NB4 (cell line): ENCODE measurements around the gene RNF145.
A peak's percentile ranks its signal among the peaks of the same experiment; 100 is the strongest.

Experiments used
- DNase-seq: peaks from one replicate; pipeline ENCODE4 v3.0.0; 2010; ENCODE audit warnings: low read depth
- H3K4me3 ChIP-seq: one replicate; pipeline ENCODE4 v1.5.1; 2011; ENCODE audit warnings: mild to moderate bottlenecking, low read depth, low read length, moderate library complexity
- MYC ChIP-seq: IDR thresholded peaks from 2 replicates; pipeline ENCODE4 v1.6.1; 2011; ENCODE audit warnings: low read depth, low read length
- POLR2A ChIP-seq: IDR thresholded peaks from 2 replicates; pipeline ENCODE4 v1.6.1; 2011; ENCODE audit warnings: mild to moderate bottlenecking; ENCODE audit not compliant: insufficient read length; ENCODE audit errors: extremely low read depth
- TF ChIP-seq, protein P1 (sequence below): IDR thresholded peaks from one replicate; pipeline ENCODE4 v1.5.1; 2012; ENCODE audit warnings: low read depth, low read length
- TF ChIP-seq, protein P2 (sequence below): IDR thresholded peaks from 2 replicates; pipeline ENCODE4 v1.6.1; 2011; ENCODE audit warnings: low read depth, low read length

RNF145 gene

DNA sequence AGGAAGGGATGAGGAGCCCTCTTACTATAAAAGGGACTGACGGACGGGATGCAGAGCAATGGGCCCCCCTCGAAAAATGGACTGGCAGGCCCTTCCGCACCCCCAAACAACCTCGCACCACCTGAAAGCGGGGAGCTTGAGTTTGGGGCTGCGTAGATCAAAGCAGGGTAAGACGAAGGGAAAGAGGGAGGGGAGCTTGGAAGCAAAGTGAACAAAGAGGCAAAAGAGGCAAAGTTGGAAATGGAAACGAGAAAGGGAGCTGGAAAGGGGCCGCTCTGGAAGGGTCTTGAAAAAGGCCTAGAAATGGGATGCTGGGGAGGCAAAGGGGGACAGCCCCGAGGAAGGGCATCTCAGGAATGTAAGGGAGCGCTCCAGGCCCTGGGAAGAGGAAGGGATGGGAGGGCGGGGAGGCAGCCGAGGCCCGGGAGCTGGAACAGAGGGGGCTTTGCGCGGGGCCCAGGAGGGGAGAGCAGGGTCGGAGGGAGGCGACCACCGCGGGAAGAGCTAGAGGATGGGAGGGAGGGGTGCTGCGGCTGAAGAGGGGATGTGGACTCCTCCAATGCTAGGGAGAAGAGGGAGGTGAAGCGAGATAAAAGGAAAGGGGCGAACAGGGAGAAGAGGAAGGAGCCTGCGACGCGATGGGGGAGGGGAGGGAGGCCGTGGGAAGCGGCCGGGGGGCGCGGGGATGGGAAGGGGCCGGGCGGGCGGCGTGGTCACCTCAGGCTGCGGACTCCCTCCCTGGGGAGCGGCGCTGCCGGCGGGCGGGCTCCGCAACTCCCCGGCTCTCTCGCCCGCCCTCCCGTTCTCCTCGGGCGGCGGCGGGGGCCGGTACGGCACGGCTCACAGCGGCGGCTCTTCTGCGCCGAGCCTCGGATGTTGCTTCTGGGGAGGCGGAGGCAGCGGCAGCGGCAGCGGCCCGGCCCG lies 577 bp downstream of the RNF145 start:
- peak overlapping the region; percentile 77 for H3K4me3 ChIP-seq
- DNase-seq, result peak; percentile 49
- TF ChIP-seq POLR2A (no peak), MYC (no peak)
- TF ChIP-seq, protein P1, sequence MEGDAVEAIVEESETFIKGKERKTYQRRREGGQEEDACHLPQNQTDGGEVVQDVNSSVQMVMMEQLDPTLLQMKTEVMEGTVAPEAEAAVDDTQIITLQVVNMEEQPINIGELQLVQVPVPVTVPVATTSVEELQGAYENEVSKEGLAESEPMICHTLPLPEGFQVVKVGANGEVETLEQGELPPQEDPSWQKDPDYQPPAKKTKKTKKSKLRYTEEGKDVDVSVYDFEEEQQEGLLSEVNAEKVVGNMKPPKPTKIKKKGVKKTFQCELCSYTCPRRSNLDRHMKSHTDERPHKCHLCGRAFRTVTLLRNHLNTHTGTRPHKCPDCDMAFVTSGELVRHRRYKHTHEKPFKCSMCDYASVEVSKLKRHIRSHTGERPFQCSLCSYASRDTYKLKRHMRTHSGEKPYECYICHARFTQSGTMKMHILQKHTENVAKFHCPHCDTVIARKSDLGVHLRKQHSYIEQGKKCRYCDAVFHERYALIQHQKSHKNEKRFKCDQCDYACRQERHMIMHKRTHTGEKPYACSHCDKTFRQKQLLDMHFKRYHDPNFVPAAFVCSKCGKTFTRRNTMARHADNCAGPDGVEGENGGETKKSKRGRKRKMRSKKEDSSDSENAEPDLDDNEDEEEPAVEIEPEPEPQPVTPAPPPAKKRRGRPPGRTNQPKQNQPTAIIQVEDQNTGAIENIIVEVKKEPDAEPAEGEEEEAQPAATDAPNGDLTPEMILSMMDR, result no peak
- TF ChIP-seq, protein P2, sequence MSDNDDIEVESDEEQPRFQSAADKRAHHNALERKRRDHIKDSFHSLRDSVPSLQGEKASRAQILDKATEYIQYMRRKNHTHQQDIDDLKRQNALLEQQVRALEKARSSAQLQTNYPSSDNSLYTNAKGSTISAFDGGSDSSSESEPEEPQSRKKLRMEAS, result no peak

DNA sequence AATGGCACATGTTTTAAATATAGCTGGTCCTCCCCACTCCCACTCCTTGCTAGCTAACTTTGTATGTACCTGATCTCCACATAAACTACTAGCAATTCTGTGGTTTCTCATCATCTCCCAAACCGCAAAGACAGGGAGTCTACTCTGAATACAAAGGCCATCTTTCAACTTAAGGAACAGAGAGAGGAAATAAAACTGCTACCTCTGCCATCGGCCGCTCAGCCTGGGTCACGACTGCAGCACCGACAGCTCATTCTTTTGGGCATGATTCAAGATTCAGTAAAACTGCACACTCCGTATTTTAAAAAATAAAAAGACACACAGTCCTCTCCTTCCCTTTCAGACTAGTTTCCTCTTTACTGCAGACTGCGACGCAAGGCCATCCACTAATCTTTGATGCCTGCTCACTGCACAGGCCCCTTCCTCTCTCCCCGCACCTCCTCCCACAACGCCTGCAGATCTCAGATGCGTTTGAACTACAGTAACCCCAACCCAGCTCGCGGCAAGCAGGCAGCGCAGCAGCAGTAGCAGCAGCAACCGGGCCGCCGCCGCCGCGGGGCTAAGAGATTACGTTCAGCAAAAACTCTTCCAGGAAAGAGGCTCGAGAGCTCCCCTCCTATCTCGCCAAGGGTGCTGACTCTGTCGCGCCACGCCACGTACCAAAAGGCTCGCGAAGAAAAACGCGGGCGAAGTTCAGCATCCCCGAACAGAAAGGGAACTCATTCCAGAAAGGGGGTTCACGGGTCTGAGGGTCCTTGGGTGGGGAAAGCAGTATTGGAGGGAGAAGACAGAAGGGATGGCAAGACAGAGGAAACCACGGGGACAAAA lies 1.5 kb downstream of the RNF145 start:
- peak overlapping the region; percentile 77 for H3K4me3 ChIP-seq
- no peak for TF ChIP-seq MYC
- TF ChIP-seq, protein P2, result peak; percentile 44
- peak; percentile 92 for DNase-seq

DNA sequence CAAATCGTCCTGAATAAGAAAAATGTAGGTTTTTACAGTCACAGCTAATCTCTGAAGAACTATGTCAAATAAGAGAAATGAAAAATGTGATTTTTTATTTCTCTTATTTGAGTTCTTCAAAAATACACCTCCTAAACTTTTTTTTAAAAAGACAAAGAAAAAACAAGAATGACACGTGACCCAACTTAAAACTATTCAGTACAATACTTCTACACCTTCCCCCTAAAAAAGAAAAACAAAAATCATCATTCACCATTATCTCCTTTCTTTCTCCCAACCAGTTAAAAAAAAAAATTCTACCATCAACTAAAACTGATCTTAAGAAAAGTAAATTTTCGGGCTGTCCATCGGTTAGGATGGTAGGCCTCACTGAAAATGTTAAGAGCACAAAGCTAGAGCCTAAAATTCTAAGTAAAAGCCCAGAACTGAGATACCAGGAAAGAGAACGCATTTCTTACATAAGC lies 2.1 kb downstream of the RNF145 start:
- DNase-seq, result no peak
- TF ChIP-seq POLR2A (no peak), MYC (no peak)
- TF ChIP-seq, protein P1, result no peak
- TF ChIP-seq, protein P2, result no peak
- H3K4me3 ChIP-seq, result peak overlapping the region; percentile 77

DNA sequence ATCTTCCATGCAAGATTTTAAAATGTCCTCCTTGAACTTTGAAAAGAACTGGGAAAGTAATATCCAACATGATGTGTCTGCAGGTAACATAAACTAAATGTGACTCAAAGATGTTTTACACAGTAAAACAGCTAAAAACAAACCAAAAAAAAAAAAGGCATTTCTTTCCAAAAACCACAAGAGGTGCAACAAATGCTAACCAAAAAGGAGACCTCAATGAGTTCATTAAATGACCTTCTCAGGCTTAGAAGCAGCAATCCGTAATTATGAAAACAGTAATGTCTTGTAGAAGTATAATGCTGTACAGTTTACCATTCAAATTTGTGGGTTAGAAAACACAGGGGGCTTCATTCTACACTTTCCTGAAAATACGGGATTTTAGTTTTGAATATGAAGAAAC lies 2.5 kb downstream of the RNF145 start:
- H3K4me3 ChIP-seq, result peak overlapping the region; percentile 77
- TF ChIP-seq, protein P2, result no peak
- TF ChIP-seq MYC (no peak), POLR2A (no peak)
- TF ChIP-seq, protein P1, result no peak
- no peak for DNase-seq

DNA sequence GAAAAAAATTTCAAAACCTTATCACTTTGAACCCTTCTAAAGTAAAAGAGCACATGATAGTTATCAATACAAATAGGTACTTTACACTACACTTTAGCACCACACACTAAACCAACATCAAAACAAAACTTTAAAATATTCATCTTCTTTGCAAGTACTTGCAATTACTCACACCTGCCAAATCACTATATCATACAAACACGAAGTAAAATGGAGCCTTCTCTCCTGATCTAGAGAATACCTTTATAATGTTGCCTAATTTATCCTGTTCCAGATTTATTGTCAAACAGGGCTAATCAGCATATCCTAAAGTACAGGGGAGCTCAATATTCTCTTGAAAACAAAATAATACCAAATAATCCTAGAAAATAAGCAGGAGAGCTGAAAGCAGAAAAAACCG lies 3.0 kb downstream of the RNF145 start:
- peak overlapping the region; percentile 77 for H3K4me3 ChIP-seq
- TF ChIP-seq, protein P2, result no peak
- TF ChIP-seq, protein P1, result no peak
- TF ChIP-seq POLR2A, result no peak
- no peak for TF ChIP-seq MYC
- DNase-seq, result no peak
